GM21528 (cell line): ENCODE measurements around the gene CHKB.
"Not testable (repeated sequence)": the region's sequence is repeated elsewhere in the genome, so short reads cannot be mapped to it uniquely, and the experiment has no call there.

Experiments
- ATAC-seq: cut with Tn5 transposase; IDR thresholded peaks from one replicate; pipeline ENCODE4 v1.9.1; 2021; ENCODE audit warnings: mild to moderate bottlenecking, moderate library complexity; ENCODE audit not compliant: unreplicated experiment, low FRiP score

Gene CHKB

GRCh38 chr22:50533856-50534711, 48.6 kb downstream of the CHKB start:
- not testable (repeated sequence) for ATAC-seq

GRCh38 chr22:50532824-50533796, 49.5 kb downstream of the CHKB start:
- no peak for ATAC-seq

- no peak for ATAC-seq
These were observed 50.5 kb downstream of the CHKB start for GRCh38 chr22:50531962-50532674.

GRCh38 chr22:50531546-50531961, 51.1 kb downstream of the CHKB start:
- ATAC-seq = no peak

GRCh38 chr22:50530877-50531545, 51.6 kb downstream of the CHKB start:
- no peak for ATAC-seq

GRCh38 chr22:50530580-50530876, 52.1 kb downstream of the CHKB start:
- no peak for ATAC-seq

- ATAC-seq = peak; percentile 22
These were observed 52.6 kb downstream of the CHKB start, which contains the start of gene TYMP for GRCh38 chr22:50529897-50530579. TYMP (minus strand) TSS chr22:50530012; CDS start chr22:50529709, 303 bp downstream.

- no peak for ATAC-seq
These were observed 53.2 kb downstream of the CHKB start for GRCh38 chr22:50529416-50529896.
